ENCODE data around the gene MLC1. TPM values are rescaled to one million over a fixed set of nuclear protein-coding genes. Genes with fewer than 3 reads are reported as not detected.

The MLC1 gene
- total RNA-seq, 4 donors from 2014 or later = 0.42 TPM; not detected in 3

GRCh38 chr22:50125029-50125428 is 39.8 kb upstream of the MLC1 start:
- no peaks in the 10 kb centered on the region for H3K4me1 ChIP-seq
- H3K36me3 ChIP-seq = no peaks in the 10 kb centered on the region
- ATAC-seq (no peak), DNase-seq (no peak)
- intact Hi-C loops (cut with DNase I; ENCODE audit: low total_unique reads) (no loop called here), in situ Hi-C loops (cut with MboI; ENCODE audit: low sequenced_read_pairs in 4 of 4) (no loop called here)
- TF ChIP-seq CTCF (IDR thresholded peaks at IDR 0.05 in 4 of 5, conservative IDR thresholded peaks at IDR 0.05 in 1 of 5) = no peak
- no peak for TF ChIP-seq POLR2A (IDR thresholded peaks at IDR 0.05)
- H3K27me3 ChIP-seq = peaks cover 0 to 6% (median 3%) of the 10 kb centered on the region in 3 donors
- no peaks in the 10 kb centered on the region for H3K9me3 ChIP-seq
- H3K27ac ChIP-seq = no peak overlapping the region
- no peak overlapping the region for H3K4me3 ChIP-seq

GRCh38 chr22:50123119-50123518 is 37.9 kb upstream of the MLC1 start:
- DNase-seq (no peak), ATAC-seq (no peak)
- Histone ChIP-seq H3K4me3 (no peak overlapping the region), H3K4me1 (no peaks in the 10 kb centered on the region), H3K27ac (no peak overlapping the region), H3K9me3 (no peaks in the 10 kb centered on the region), H3K27me3 (peaks cover 0 to 13% (median 9%) of the 10 kb centered on the region in 3 donors), H3K36me3 (no peaks in the 10 kb centered on the region)
- in situ Hi-C loops (cut with MboI; ENCODE audit: low sequenced_read_pairs in 4 of 4) (no loop called here), intact Hi-C loops (cut with DNase I; ENCODE audit: low total_unique reads) (no loop called here)
- TF ChIP-seq POLR2A (IDR thresholded peaks at IDR 0.05) (no peak), CTCF (IDR thresholded peaks at IDR 0.05 in 4 of 5, conservative IDR thresholded peaks at IDR 0.05 in 1 of 5) (no peak)

GRCh38 chr22:50121202-50121740 is 36.0 kb upstream of the MLC1 start:
- H3K36me3 ChIP-seq = no peaks in the 10 kb centered on the region
- intact Hi-C loops (cut with DNase I; ENCODE audit: low total_unique reads) (no loop called here), in situ Hi-C loops (cut with MboI; ENCODE audit: low sequenced_read_pairs in 4 of 4) (no loop called here)
- peaks cover 0 to 18% (median 12%) of the 10 kb centered on the region in 3 donors for H3K27me3 ChIP-seq
- no peak overlapping the region for H3K27ac ChIP-seq
- ATAC-seq (no peak), DNase-seq (no peak)
- no peak overlapping the region for H3K4me3 ChIP-seq
- H3K9me3 ChIP-seq = no peaks in the 10 kb centered on the region
- TF ChIP-seq POLR2A (IDR thresholded peaks at IDR 0.05) (no peak), CTCF (IDR thresholded peaks at IDR 0.05 in 4 of 5, conservative IDR thresholded peaks at IDR 0.05 in 1 of 5) (no peak)
- H3K4me1 ChIP-seq = no peaks in the 10 kb centered on the region

- Histone ChIP-seq H3K4me3 (no peak overlapping the region), H3K27ac (no peak overlapping the region), H3K9me3 (no peaks in the 10 kb centered on the region), H3K27me3 (peaks cover 8 to 27% (median 14%) of the 10 kb centered on the region in 3 donors), H3K4me1 (no peaks in the 10 kb centered on the region), H3K36me3 (no peaks in the 10 kb centered on the region)
- intact Hi-C loops (cut with DNase I; ENCODE audit: low total_unique reads) = no loop called here
- ATAC-seq = no peak
- in situ Hi-C loops (cut with MboI; ENCODE audit: low sequenced_read_pairs in 4 of 4) = no loop called here
- TF ChIP-seq POLR2A (IDR thresholded peaks at IDR 0.05) = no peak
- TF ChIP-seq CTCF (IDR thresholded peaks at IDR 0.05 in 4 of 5, conservative IDR thresholded peaks at IDR 0.05 in 1 of 5) = no peak
- no peak for DNase-seq
These were observed 34.6 kb upstream of the MLC1 start for GRCh38 chr22:50119768-50120251.
